Fibroblast of lung (primary cell): ENCODE results near the gene TRIB2.

ENCODE experiments used
- CTCF ChIP-seq, 2 donors: IDR thresholded peaks in 1 of 2; conservative IDR thresholded peaks in 1 of 2; 1 replicate in 1 of 2; 2 replicates in 1 of 2; pipeline ENCODE4 v1.5.1; 2011 to 2012; ENCODE audit warnings: low read length in 2 of 2, control low read depth in 1 of 2, inconsistent platforms in 1 of 2, low read depth in 1 of 2, mild to moderate bottlenecking in 1 of 2
- EZH2 ChIP-seq: IDR thresholded peaks from 2 replicates; pipeline ENCODE4 v1.5.1; 2012; ENCODE audit warnings: low read length, control low read depth, mild to moderate bottlenecking; ENCODE audit errors: missing control alignments

GRCh38 chr2:12669036-12669435, 47.7 kb upstream of the TRIB2 start:
- TF ChIP-seq CTCF (conservative IDR thresholded peaks at IDR 0.05 in 1 of 2, IDR thresholded peaks at IDR 0.05 in 1 of 2; ENCODE audit: low read depth in 1 of 2, low read length in 2 of 2): no peak
- no peak for TF ChIP-seq EZH2
